HG03575 (cell line): ENCODE measurements around the gene DCLK2.
"Not testable (repeated sequence)": the region's sequence is repeated elsewhere in the genome, so short reads cannot be mapped to it uniquely, and the experiment has no call there.

Source experiments
- ATAC-seq: cut with Tn5 transposase; IDR thresholded peaks from one replicate; pipeline ENCODE4 v1.9.1; 2021; ENCODE audit not compliant: unreplicated experiment, insufficient number of reproducible peaks, low FRiP score; ENCODE audit errors: extremely low read depth

The DCLK2 gene

GRCh38 chr4:150140774-150141400, 62.6 kb downstream of the DCLK2 start:
- ATAC-seq, result no peak

- no peak for ATAC-seq
Measured at GRCh38 chr4:150141756-150142155, 63.5 kb downstream of the DCLK2 start.

GRCh38 chr4:150142831-150143230, 64.6 kb downstream of the DCLK2 start:
- ATAC-seq, result no peak

GRCh38 chr4:150145090-150145945, 67.1 kb downstream of the DCLK2 start:
- ATAC-seq, result no peak

GRCh38 chr4:150145946-150146340, 67.7 kb downstream of the DCLK2 start:
- ATAC-seq, result no peak

GRCh38 chr4:150149381-150149780, 71.1 kb downstream of the DCLK2 start:
- no peak for ATAC-seq

GRCh38 chr4:150150629-150151062, 72.4 kb downstream of the DCLK2 start:
- ATAC-seq, result no peak

GRCh38 chr4:150152766-150153165, 74.5 kb downstream of the DCLK2 start:
- no peak for ATAC-seq

- no peak for ATAC-seq
Measured at GRCh38 chr4:150155391-150155790, 77.1 kb downstream of the DCLK2 start.

- ATAC-seq, result no peak
Measured at GRCh38 chr4:150156543-150156942, 78.3 kb downstream of the DCLK2 start.

GRCh38 chr4:150158041-150158440, 79.8 kb downstream of the DCLK2 start:
- no peak for ATAC-seq

- ATAC-seq, result no peak
Measured at GRCh38 chr4:150160473-150160872, 82.2 kb downstream of the DCLK2 start.

- ATAC-seq, result no peak
Measured at GRCh38 chr4:150161109-150161508, 82.9 kb downstream of the DCLK2 start.

- ATAC-seq, result not testable (repeated sequence)
Measured at GRCh38 chr4:150162020-150162419, 83.8 kb downstream of the DCLK2 start.

- no peak for ATAC-seq
Measured at GRCh38 chr4:150164055-150164454, 85.8 kb downstream of the DCLK2 start.

GRCh38 chr4:150164956-150165629, 86.8 kb downstream of the DCLK2 start:
- no peak for ATAC-seq

GRCh38 chr4:150167054-150167453, 88.8 kb downstream of the DCLK2 start:
- no peak for ATAC-seq

- no peak for ATAC-seq
Measured at GRCh38 chr4:150173432-150173861, 95.2 kb downstream of the DCLK2 start.

- ATAC-seq, result no peak
Measured at GRCh38 chr4:150173982-150174398, 95.7 kb downstream of the DCLK2 start.

- ATAC-seq, result no peak
Measured at GRCh38 chr4:150176547-150176946, 98.3 kb downstream of the DCLK2 start.
